Measurements from ENCODE around the gene PDE4D. TPM values are rescaled to one million over a fixed set of nuclear protein-coding genes. Genes with fewer than 3 reads are reported as not detected.

PDE4D gene
- total RNA-seq, 1 donor, result 19.9 TPM

DNA sequence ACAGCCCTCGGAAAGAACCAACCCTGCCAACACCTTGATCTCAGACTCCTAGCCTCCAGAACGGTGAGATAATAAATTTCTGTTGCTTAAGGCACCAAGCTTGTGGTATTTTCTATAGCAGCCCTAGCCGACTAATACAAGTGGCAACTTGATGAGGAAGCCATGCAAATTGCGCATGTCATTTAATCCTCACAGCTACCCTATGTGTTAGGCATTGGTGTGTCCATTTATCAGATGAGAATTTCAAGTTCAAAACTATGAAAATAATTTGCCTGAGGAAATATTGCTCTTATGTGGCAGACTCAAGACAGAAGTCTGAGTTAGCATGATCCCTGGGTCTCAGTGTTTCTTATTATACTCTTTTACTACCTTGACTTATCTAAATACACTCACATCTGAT, 264.0 kb downstream of the PDE4D start:
- Histone ChIP-seq H3K9me3 (ENCODE audit: low read depth, low read length) (no peaks in the 10 kb centered on the region), H3K79me2 (ENCODE audit: insufficient read depth, low read length) (no peaks in the 10 kb centered on the region), H3K27me3 (ENCODE audit: insufficient read depth, low read length) (no peaks in the 10 kb centered on the region), H3K4me1 (ENCODE audit: insufficient read depth, low read length) (no peaks in the 10 kb centered on the region), H4K20me1 (ENCODE audit: insufficient read depth, low read length) (no peaks in the 10 kb centered on the region), H3K27ac (ENCODE audit: low read depth, low read length) (no peak overlapping the region), H3K36me3 (ENCODE audit: insufficient read depth, low read length) (no peaks in the 10 kb centered on the region), H2AFZ (ENCODE audit: low read length) (no peak overlapping the region), H3K4me3 (ENCODE audit: insufficient read depth, low read length) (no peak overlapping the region), H3K4me2 (ENCODE audit: insufficient read depth, low read length) (no peak overlapping the region)
- DNase-seq (ENCODE audit: insufficient read length, low spot score, missing footprints), result no peak
- no peak for TF ChIP-seq CTCF (IDR thresholded peaks at IDR 0.05; ENCODE audit: extremely low read depth, low read depth, low read length)

DNA sequence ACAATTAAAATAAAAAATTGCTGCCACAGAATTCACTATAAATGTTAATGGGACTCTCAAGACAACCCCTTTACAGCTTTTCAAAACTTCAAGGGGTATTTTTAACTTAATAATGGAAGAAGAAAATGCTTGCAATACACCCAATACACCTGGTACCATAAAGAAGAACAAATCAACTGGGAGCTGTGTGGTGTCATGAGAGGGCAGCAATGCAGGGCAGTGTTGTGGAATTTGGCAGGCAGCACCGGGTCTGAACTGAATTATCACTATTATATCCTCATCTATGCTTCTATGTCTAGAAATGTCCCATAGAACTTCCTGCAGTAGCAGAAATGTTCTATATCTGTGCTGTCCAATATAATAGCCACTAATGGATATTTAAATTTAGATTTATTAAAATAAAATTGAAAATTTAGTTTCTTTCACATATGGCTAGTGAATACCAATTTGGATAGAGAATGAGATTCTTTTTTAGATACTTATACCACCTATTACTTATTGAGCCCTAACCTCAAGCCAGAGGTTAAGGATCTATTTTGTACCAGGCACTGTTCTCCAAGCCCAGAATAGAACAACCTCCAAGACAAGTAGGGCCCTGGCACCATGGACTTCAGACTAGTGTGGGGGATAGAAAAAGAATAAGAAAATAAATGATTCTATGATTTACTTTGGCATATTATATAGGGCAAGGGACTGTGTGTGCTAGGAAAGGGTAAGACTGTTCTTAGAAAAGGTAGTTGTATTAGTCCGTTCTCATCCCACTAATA, 265.3 kb downstream of the PDE4D start:
- Histone ChIP-seq H3K4me3 (ENCODE audit: insufficient read depth, low read length) (no peak overlapping the region), H3K79me2 (ENCODE audit: insufficient read depth, low read length) (no peaks in the 10 kb centered on the region), H2AFZ (ENCODE audit: low read length) (no peak overlapping the region), H3K9me3 (ENCODE audit: low read depth, low read length) (no peaks in the 10 kb centered on the region), H3K27ac (ENCODE audit: low read depth, low read length) (no peak overlapping the region), H3K36me3 (ENCODE audit: insufficient read depth, low read length) (no peaks in the 10 kb centered on the region), H4K20me1 (ENCODE audit: insufficient read depth, low read length) (no peaks in the 10 kb centered on the region), H3K4me2 (ENCODE audit: insufficient read depth, low read length) (no peak overlapping the region), H3K27me3 (ENCODE audit: insufficient read depth, low read length) (no peaks in the 10 kb centered on the region), H3K4me1 (ENCODE audit: insufficient read depth, low read length) (no peaks in the 10 kb centered on the region)
- DNase-seq (ENCODE audit: insufficient read length, low spot score, missing footprints), result no peak
- TF ChIP-seq CTCF (IDR thresholded peaks at IDR 0.05; ENCODE audit: extremely low read depth, low read depth, low read length), result no peak

DNA sequence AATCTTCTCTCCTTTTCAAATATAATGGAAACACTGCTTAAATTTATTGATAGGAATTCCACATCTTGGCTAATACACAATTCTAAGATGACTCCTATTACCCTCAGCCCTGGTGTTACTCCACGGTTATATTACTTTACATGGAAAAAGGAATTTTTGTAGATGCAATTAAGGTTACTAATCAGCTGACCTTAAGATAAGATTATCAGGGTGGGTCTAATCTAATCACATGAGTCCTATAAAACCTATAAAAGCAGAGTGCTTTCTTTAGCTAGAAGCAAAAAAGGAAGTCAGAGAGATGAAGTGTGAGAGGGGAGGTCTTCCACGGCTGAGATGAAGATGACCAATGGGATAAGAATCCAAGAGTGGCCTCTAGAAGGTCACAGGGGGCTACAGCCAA, 268.6 kb downstream of the PDE4D start:
- Histone ChIP-seq H3K79me2 (ENCODE audit: insufficient read depth, low read length) (no peaks in the 10 kb centered on the region), H2AFZ (ENCODE audit: low read length) (no peak overlapping the region), H3K4me3 (ENCODE audit: insufficient read depth, low read length) (no peak overlapping the region), H3K4me1 (ENCODE audit: insufficient read depth, low read length) (peaks cover 4% of the 10 kb centered on the region), H3K27me3 (ENCODE audit: insufficient read depth, low read length) (no peaks in the 10 kb centered on the region), H3K9me3 (ENCODE audit: low read depth, low read length) (no peaks in the 10 kb centered on the region), H3K4me2 (ENCODE audit: insufficient read depth, low read length) (no peak overlapping the region), H4K20me1 (ENCODE audit: insufficient read depth, low read length) (no peaks in the 10 kb centered on the region), H3K27ac (ENCODE audit: low read depth, low read length) (no peak overlapping the region), H3K36me3 (ENCODE audit: insufficient read depth, low read length) (no peaks in the 10 kb centered on the region)
- TF ChIP-seq CTCF (IDR thresholded peaks at IDR 0.05; ENCODE audit: extremely low read depth, low read depth, low read length), result no peak
- no peak for DNase-seq (ENCODE audit: insufficient read length, low spot score, missing footprints)

DNA sequence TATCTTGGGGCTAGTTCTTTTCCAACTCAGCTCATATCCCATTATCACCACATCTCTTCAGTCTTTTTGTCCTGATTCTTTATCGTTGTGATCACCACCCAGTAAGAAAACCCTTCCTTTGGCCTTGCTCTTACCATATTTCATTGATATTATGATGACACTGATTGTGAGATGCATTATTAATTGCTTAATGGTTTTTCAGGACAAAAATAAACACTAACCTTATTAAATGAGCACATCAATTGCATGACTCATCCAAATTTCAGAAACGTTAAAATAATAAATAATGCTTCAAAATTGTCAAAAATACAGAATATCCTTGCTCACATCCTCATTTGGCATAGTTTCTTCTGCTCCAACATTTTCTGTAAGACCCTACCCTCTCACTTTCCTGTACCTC, 270.7 kb downstream of the PDE4D start:
- no peak overlapping the region for H3K4me3 ChIP-seq (ENCODE audit: insufficient read depth, low read length)
- H3K9me3 ChIP-seq (ENCODE audit: low read depth, low read length), result no peaks in the 10 kb centered on the region

More for the DNA sequence above, 270.7 kb downstream of the PDE4D start:
- TF ChIP-seq CTCF (IDR thresholded peaks at IDR 0.05; ENCODE audit: extremely low read depth, low read depth, low read length), result no peak
- Histone ChIP-seq H3K27ac (ENCODE audit: low read depth, low read length) (no peak overlapping the region), H3K36me3 (ENCODE audit: insufficient read depth, low read length) (no peaks in the 10 kb centered on the region), H3K27me3 (ENCODE audit: insufficient read depth, low read length) (no peaks in the 10 kb centered on the region), H2AFZ (ENCODE audit: low read length) (no peak overlapping the region), H3K4me2 (ENCODE audit: insufficient read depth, low read length) (no peak overlapping the region), H4K20me1 (ENCODE audit: insufficient read depth, low read length) (no peaks in the 10 kb centered on the region), H3K79me2 (ENCODE audit: insufficient read depth, low read length) (no peaks in the 10 kb centered on the region), H3K4me1 (ENCODE audit: insufficient read depth, low read length) (peaks cover 4% of the 10 kb centered on the region)
- no peak for DNase-seq (ENCODE audit: insufficient read length, low spot score, missing footprints)

All from osteoblast (primary cell).